Measurements from ENCODE around the gene LDLRAD4. TPM values are rescaled to one million over a fixed set of nuclear protein-coding genes. Genes with fewer than 3 reads are reported as not detected.

The LDLRAD4 gene
- total RNA-seq, 1 experiment from 2014 or later = 1.7 TPM

GRCh38 chr18:13392899-13393298, 174.3 kb downstream of the LDLRAD4 start:
- H3K27me3 ChIP-seq (ENCODE audit: insufficient read depth, low read depth) = peaks cover 81% of the 10 kb centered on the region
- H3K4me3 ChIP-seq = no peak overlapping the region
- H3F3A ChIP-seq (ENCODE audit: insufficient read depth, low read depth) = no peaks in the 10 kb centered on the region
- no peak overlapping the region for H2AFZ ChIP-seq
- H3K27ac ChIP-seq = no peak overlapping the region
- H3K36me3 ChIP-seq (ENCODE audit: low read depth) = no peaks in the 10 kb centered on the region
- H3K4me2 ChIP-seq = no peak overlapping the region
- no TSS peak for BruUV-seq (replicated peaks)
- no peak for DNase-seq
- H3K9me2 ChIP-seq (ENCODE audit: insufficient read depth) = no peaks in the 10 kb centered on the region
- intact Hi-C loops (cut with micrococcal nuclease; ENCODE audit: unreplicated experiment) = no loop called here
- H4K20me1 ChIP-seq (ENCODE audit: insufficient read depth) = no peaks in the 10 kb centered on the region
- no peaks in the 10 kb centered on the region for H3K4me1 ChIP-seq (replicated peaks; ENCODE audit: insufficient read depth)
- TF ChIP-seq, protein P1, sequence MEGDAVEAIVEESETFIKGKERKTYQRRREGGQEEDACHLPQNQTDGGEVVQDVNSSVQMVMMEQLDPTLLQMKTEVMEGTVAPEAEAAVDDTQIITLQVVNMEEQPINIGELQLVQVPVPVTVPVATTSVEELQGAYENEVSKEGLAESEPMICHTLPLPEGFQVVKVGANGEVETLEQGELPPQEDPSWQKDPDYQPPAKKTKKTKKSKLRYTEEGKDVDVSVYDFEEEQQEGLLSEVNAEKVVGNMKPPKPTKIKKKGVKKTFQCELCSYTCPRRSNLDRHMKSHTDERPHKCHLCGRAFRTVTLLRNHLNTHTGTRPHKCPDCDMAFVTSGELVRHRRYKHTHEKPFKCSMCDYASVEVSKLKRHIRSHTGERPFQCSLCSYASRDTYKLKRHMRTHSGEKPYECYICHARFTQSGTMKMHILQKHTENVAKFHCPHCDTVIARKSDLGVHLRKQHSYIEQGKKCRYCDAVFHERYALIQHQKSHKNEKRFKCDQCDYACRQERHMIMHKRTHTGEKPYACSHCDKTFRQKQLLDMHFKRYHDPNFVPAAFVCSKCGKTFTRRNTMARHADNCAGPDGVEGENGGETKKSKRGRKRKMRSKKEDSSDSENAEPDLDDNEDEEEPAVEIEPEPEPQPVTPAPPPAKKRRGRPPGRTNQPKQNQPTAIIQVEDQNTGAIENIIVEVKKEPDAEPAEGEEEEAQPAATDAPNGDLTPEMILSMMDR (conservative IDR thresholded peaks at IDR 0.05) = no peak
- no peak for TF ChIP-seq EZH2 (IDR thresholded peaks at IDR 0.05; ENCODE audit: low read depth)
- no peaks in the 10 kb centered on the region for H3K79me2 ChIP-seq (ENCODE audit: low read depth)
- POLR2A ChIA-PET (ENCODE audit: unreplicated experiment) = no interaction called here
- H3K9me3 ChIP-seq (ENCODE audit: insufficient read depth, low read depth) = no peaks in the 10 kb centered on the region
- CTCF ChIA-PET = no interaction called here

GRCh38 chr18:13393338-13393737, 174.8 kb downstream of the LDLRAD4 start:
- Histone ChIP-seq H2AFZ (no peak overlapping the region), H3K9me2 (ENCODE audit: insufficient read depth) (no peaks in the 10 kb centered on the region), H3K79me2 (ENCODE audit: low read depth) (no peaks in the 10 kb centered on the region), H3K36me3 (ENCODE audit: low read depth) (no peaks in the 10 kb centered on the region), H3K27me3 (ENCODE audit: insufficient read depth, low read depth) (peaks cover 79% of the 10 kb centered on the region), H3K9me3 (ENCODE audit: insufficient read depth, low read depth) (no peaks in the 10 kb centered on the region), H3K27ac (no peak overlapping the region), H3K4me2 (no peak overlapping the region), H3F3A (ENCODE audit: insufficient read depth, low read depth) (no peaks in the 10 kb centered on the region), H4K20me1 (ENCODE audit: insufficient read depth) (no peaks in the 10 kb centered on the region), H3K4me1 (replicated peaks; ENCODE audit: insufficient read depth) (no peaks in the 10 kb centered on the region), H3K4me3 (no peak overlapping the region)
- no peak for TF ChIP-seq EZH2 (IDR thresholded peaks at IDR 0.05; ENCODE audit: low read depth)
- TF ChIP-seq, protein P1 (conservative IDR thresholded peaks at IDR 0.05) = no peak
- DNase-seq = no peak
- intact Hi-C loops (cut with micrococcal nuclease; ENCODE audit: unreplicated experiment) = no loop called here
- no TSS peak for BruUV-seq (replicated peaks)
- POLR2A ChIA-PET (ENCODE audit: unreplicated experiment) = no interaction called here
- CTCF ChIA-PET = no interaction called here

- Histone ChIP-seq H3K27ac (no peak overlapping the region), H3K4me1 (replicated peaks; ENCODE audit: insufficient read depth) (no peaks in the 10 kb centered on the region), H3K9me3 (ENCODE audit: insufficient read depth, low read depth) (no peaks in the 10 kb centered on the region), H3K4me3 (no peak overlapping the region), H3K36me3 (ENCODE audit: low read depth) (no peaks in the 10 kb centered on the region), H3K4me2 (no peak overlapping the region), H2AFZ (no peak overlapping the region), H3K9me2 (ENCODE audit: insufficient read depth) (no peaks in the 10 kb centered on the region), H4K20me1 (ENCODE audit: insufficient read depth) (0 out of 2 replicates have a peak, but pooled peaks cover 4% of the 10 kb centered on the region), H3F3A (ENCODE audit: insufficient read depth, low read depth) (no peaks in the 10 kb centered on the region), H3K27me3 (ENCODE audit: insufficient read depth, low read depth) (peaks cover 76% of the 10 kb centered on the region), H3K79me2 (ENCODE audit: low read depth) (no peaks in the 10 kb centered on the region)
- intact Hi-C loops (cut with micrococcal nuclease; ENCODE audit: unreplicated experiment) = no loop called here
- no TSS peak for BruUV-seq (replicated peaks)
- CTCF ChIA-PET = no interaction called here
- no peak for TF ChIP-seq EZH2 (IDR thresholded peaks at IDR 0.05; ENCODE audit: low read depth)
- TF ChIP-seq, protein P1 (conservative IDR thresholded peaks at IDR 0.05) = no peak
- DNase-seq = no peak
- POLR2A ChIA-PET (ENCODE audit: unreplicated experiment) = interaction anchor here (0.6 kb wide), 1 partner anchor 600 kb away, joined by 4 read pairs; no protein-coding TSS in a partner anchor
Observed at GRCh38 chr18:13394801-13395200, 176.2 kb downstream of the LDLRAD4 start.

Data from PC-9 (cell line).